MM.1S (cell line): ENCODE measurements around the gene TACC2.

Experiments used
- EZH2 ChIP-seq: fragments of 300-600 bp; sonication (generic); optimal IDR thresholded peaks from 2 replicates; pipeline ENCODE3; 2017; ENCODE audit warnings: low read depth, mild to moderate bottlenecking, antibody characterized with exemption, low read length, mixed read lengths
- EZH2phosphoT487 ChIP-seq: fragments of 300-600 bp; sonication (generic); IDR thresholded peaks from 2 replicates; pipeline ENCODE4 v1.6.1; 2018; ENCODE audit warnings: antibody characterized with exemption, low read length
- TF ChIP-seq, protein P1 (sequence below): fragments of 300-600 bp; sonication (generic); IDR thresholded peaks from 2 replicates; pipeline ENCODE4 v1.5.1; 2016; ENCODE audit warnings: antibody characterized with exemption, low read length, mixed read lengths

GRCh38 chr10:122232769-122233168 lies 243.8 kb downstream of the TACC2 start:
- TF ChIP-seq, protein P1, sequence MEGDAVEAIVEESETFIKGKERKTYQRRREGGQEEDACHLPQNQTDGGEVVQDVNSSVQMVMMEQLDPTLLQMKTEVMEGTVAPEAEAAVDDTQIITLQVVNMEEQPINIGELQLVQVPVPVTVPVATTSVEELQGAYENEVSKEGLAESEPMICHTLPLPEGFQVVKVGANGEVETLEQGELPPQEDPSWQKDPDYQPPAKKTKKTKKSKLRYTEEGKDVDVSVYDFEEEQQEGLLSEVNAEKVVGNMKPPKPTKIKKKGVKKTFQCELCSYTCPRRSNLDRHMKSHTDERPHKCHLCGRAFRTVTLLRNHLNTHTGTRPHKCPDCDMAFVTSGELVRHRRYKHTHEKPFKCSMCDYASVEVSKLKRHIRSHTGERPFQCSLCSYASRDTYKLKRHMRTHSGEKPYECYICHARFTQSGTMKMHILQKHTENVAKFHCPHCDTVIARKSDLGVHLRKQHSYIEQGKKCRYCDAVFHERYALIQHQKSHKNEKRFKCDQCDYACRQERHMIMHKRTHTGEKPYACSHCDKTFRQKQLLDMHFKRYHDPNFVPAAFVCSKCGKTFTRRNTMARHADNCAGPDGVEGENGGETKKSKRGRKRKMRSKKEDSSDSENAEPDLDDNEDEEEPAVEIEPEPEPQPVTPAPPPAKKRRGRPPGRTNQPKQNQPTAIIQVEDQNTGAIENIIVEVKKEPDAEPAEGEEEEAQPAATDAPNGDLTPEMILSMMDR, result no peak
- no peak for TF ChIP-seq EZH2
- TF ChIP-seq EZH2phosphoT487, result no peak
